Activated CD8-positive, alpha-beta T cell treated with anti-CD3 and anti-CD28 coated beads for 36 hours (primary cell): ENCODE results near the gene ZBTB46. TPM values are rescaled to one million over a fixed set of nuclear protein-coding genes. Genes with fewer than 3 reads are reported as not detected.
A peak's percentile ranks its signal among the peaks of the same experiment; 100 is the strongest.

Source experiments
- ATAC-seq: fragments of 200-7000 bp; cut with Tn5 transposase; one replicate; pipeline ENCODE4 v1.10.0; 2021; ENCODE audit warnings: mild to moderate bottlenecking, moderate library complexity
- CTCF ChIA-PET: fragments of 350-600 bp; sonication (Branson Sonifier 250); formaldehyde crosslinking; loops from one replicate; lab custom pipeline; 2021; ENCODE audit warnings: antibody characterized with exemption; lab: Charles Lee
- POLR2A ChIA-PET: fragments of 350-600 bp; sonication (Branson Sonifier 250); formaldehyde crosslinking; loops from one replicate; lab custom pipeline; 2021; ENCODE audit warnings: antibody characterized with exemption; lab: Charles Lee
- DNase-seq: peaks from one replicate; pipeline ENCODE4 v3.0.0-alpha.2; 2020
- H3K27ac Mint-ChIP-seq: one replicate; pipeline ENCODE4 v1.8.0; 2021; ENCODE audit warnings: mild to moderate bottlenecking, mixed read lengths
- H3K27me3 Mint-ChIP-seq: one replicate; pipeline ENCODE4 v1.8.0; 2021; ENCODE audit warnings: mixed read lengths
- H3K36me3 Mint-ChIP-seq: one replicate; pipeline ENCODE4 v1.8.0; 2021; ENCODE audit warnings: low read depth, mixed read lengths
- H3K4me1 Mint-ChIP-seq: one replicate; pipeline ENCODE4 v1.8.0; 2021; ENCODE audit warnings: low read depth, mixed read lengths
- H3K4me3 Mint-ChIP-seq: one replicate; pipeline ENCODE4 v1.8.0; 2021; ENCODE audit warnings: mild to moderate bottlenecking, moderate library complexity, mixed read lengths
- H3K9me3 Mint-ChIP-seq: one replicate; pipeline ENCODE4 v1.8.0; 2021; ENCODE audit warnings: mixed read lengths
- CTCF ChIP-seq: fragments of 200-600 bp; IDR thresholded peaks from one replicate; pipeline ENCODE4 v1.8.0; 2022; ENCODE audit warnings: antibody characterized with exemption, mild to moderate bottlenecking
- intact Hi-C: fragments of 100-400 bp; cut with micrococcal nuclease; formaldehyde crosslinking; loops from one replicate; pipeline ENCODE4 v1.10.0; 2022
- total RNA-seq, 2 experiments: library from RNA; stranded (reverse); gene quantifications; one replicate each; pipeline ENCODE4 v1.2.3, GENCODE V29; 2021

Gene ZBTB46
- total RNA-seq, 2 experiments from 2014 or later: 0.31 to 0.38 TPM

DNA sequence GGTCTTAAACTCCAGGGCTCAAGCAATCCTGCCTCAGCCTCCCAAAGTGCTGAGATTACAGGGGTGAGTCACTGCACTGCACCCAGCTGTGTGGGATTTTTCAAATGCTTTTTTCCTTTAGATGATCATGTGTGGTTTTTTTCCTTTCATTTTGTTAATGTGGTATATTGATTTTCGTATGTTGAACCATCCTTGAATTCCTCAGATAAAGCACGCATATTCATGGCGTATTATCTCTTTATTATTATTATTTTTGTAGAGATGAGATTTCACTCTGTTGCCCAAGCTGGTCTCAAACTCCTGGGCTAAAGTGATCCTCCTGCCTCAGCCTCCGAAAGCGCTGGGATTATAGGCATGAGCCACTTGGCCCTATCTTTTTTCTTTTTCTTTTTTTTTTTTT lies 116.2 kb downstream of the ZBTB46 start:
- peaks cover 78% of the 10 kb centered on the region for H3K36me3 Mint-ChIP-seq
- H3K27me3 Mint-ChIP-seq: no peaks in the 10 kb centered on the region
- intact Hi-C loops: no loop called here
- H3K9me3 Mint-ChIP-seq: peaks cover 21% of the 10 kb centered on the region
- H3K4me1 Mint-ChIP-seq: peaks cover 41% of the 10 kb centered on the region
- no peak overlapping the region for H3K4me3 Mint-ChIP-seq
- no peak for ATAC-seq
- TF ChIP-seq CTCF: no peak
- POLR2A ChIA-PET: no interaction called here
- H3K27ac Mint-ChIP-seq: no peak overlapping the region
- DNase-seq: no peak
- CTCF ChIA-PET: interaction anchor here (1.0 kb wide), 1 partner anchor 21 kb away, joined by 3 read pairs; the partner anchor contains the start of gene LIME1

- Mint-ChIP-seq H3K36me3 (peaks cover 67% of the 10 kb centered on the region), H3K27me3 (no peaks in the 10 kb centered on the region), H3K27ac (no peak overlapping the region), H3K4me3 (no peak overlapping the region), H3K9me3 (peaks cover 15% of the 10 kb centered on the region), H3K4me1 (peaks cover 46% of the 10 kb centered on the region)
- TF ChIP-seq CTCF: no peak
- ChIA-PET CTCF (interaction anchor here (0.6 to 1.2 kb wide), 2 partner anchors 174 to 262 kb away, joined by 3 to 4 read pairs; no protein-coding TSS in a partner anchor), POLR2A (no interaction called here)
- no peak for ATAC-seq
- DNase-seq: no peak
- intact Hi-C loops: no loop called here
These were observed 118.9 kb downstream of the ZBTB46 start for GRCh38 chr20:63712191-63712590.

- POLR2A ChIA-PET: no interaction called here
- Mint-ChIP-seq H3K4me3 (no peak overlapping the region), H3K27ac (peak overlapping the region; percentile 25), H3K27me3 (no peaks in the 10 kb centered on the region), H3K4me1 (peaks cover 46% of the 10 kb centered on the region), H3K36me3 (peaks cover 63% of the 10 kb centered on the region), H3K9me3 (peaks cover 13% of the 10 kb centered on the region)
- intact Hi-C loops: no loop called here
- CTCF ChIA-PET: interaction anchor here (1.2 kb wide), 1 partner anchor 263 kb away, joined by 4 read pairs; no protein-coding TSS in a partner anchor
- DNase-seq: no peak
- no peak for TF ChIP-seq CTCF
- ATAC-seq: no peak
These were observed 119.9 kb downstream of the ZBTB46 start for GRCh38 chr20:63711085-63711645.

- no peak for TF ChIP-seq CTCF
- intact Hi-C loops: loop anchor here (10.0 kb wide), 1 partner anchor 156 kb away; the partner anchor contains the start of genes ABHD16B and TPD52L2
- ChIA-PET CTCF (interaction anchor here (2.0 to 2.8 kb wide), 3 partner anchors 10 to 77 kb away, joined by 8 to 16 read pairs (median 8); no protein-coding TSS in a partner anchor), POLR2A (interaction anchor here (0.8 to 3.0 kb wide), 5 partner anchors 11 to 328 kb away, joined by 3 to 16 read pairs (median 4); partner anchors contain the start of gene LIME1)
- H3K36me3 Mint-ChIP-seq: peaks cover 54% of the 10 kb centered on the region
- H3K4me1 Mint-ChIP-seq: peaks cover 41% of the 10 kb centered on the region
- peak overlapping the region; percentile 70 for H3K27ac Mint-ChIP-seq
- H3K27me3 Mint-ChIP-seq: no peaks in the 10 kb centered on the region
- peak overlapping the region; percentile 87 for H3K4me3 Mint-ChIP-seq
- ATAC-seq: no peak
- H3K9me3 Mint-ChIP-seq: peaks cover 6% of the 10 kb centered on the region
- no peak for DNase-seq
These were observed 121.9 kb downstream of the ZBTB46 start for GRCh38 chr20:63709149-63709527.
